ENCODE results near the gene HMOX2. TPM values are rescaled to one million over a fixed set of nuclear protein-coding genes. Genes with fewer than 3 reads are reported as not detected.
A peak's percentile ranks its signal among the peaks of the same experiment; 100 is the strongest.

HMOX2 gene
- total RNA-seq, 1 donor from 2014 or later = 75.2 TPM

DNA sequence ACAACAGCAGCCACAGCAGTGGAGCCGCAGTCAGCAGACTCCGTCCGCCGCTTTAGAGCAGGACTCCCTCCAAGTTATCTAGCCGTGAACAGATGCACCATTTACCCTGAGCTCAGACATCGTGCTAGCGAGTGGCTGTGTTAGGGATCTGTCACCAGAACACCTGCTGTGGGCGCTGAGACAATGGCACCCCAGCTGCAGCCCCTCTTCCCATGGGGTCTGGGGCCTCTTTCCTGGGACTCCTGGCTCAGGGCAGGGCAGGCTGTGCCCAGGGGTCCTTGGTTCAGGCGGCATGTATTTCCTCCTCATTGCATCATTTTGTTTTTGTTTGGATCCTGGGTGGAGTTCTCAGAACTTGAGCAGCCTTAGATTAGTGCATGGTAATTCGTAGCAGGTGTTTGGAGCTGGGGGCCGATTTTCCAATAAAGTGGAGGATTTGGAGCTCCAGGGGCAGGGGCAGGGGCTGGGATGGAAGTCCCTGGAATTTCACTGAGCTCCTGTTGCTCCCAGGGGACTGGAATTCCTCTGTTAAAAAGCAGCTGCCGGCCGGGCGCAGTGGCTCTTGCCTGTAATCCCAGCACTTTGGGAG lies 25.2 kb upstream of the HMOX2 start:
- no peaks in the 10 kb centered on the region for H3K4me1 Mint-ChIP-seq (ENCODE audit: low read depth)
- intact Hi-C loops (cut with micrococcal nuclease) = no loop called here
- H3K36me3 Mint-ChIP-seq (ENCODE audit: low read depth) = peaks cover 62% of the 10 kb centered on the region

DNA sequence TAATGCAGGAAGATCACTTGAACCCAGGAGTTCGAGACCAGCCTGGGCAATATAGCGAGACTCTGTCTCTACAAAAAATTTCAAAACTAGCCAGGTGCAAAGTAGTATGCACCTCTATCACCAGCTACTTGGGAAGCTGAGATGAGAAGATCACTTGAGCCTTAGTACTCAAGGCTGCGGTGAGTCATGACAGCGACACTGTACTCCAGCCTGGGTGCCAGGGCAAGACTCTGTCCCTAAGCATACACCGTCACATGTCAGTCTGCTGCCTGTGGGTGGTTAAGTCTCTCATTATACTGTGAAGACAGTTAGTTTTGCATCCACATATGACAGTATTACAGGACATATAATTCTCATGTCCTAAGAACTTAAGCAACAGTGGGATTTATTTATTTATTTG lies 23.5 kb upstream of the HMOX2 start:
- H3K9me3 Mint-ChIP-seq = no peaks in the 10 kb centered on the region
- intact Hi-C loops (cut with micrococcal nuclease) = no loop called here
- peaks cover 58% of the 10 kb centered on the region for H3K36me3 Mint-ChIP-seq (ENCODE audit: low read depth)

More for the DNA sequence above, 25.2 kb upstream of the HMOX2 start:
- no peaks in the 10 kb centered on the region for H3K9me3 Mint-ChIP-seq
- H3K27me3 Mint-ChIP-seq (ENCODE audit: low read depth) = no peaks in the 10 kb centered on the region
- H3K4me3 Mint-ChIP-seq (ENCODE audit: low read depth) = no peak overlapping the region
- no peak overlapping the region for H3K27ac Mint-ChIP-seq
- DNase-seq (ENCODE audit: low spot score) = no peak

GRCh38 chr16:4454623-4455022 lies 21.6 kb upstream of the HMOX2 start:
- H3K27ac Mint-ChIP-seq = no peak overlapping the region
- H3K4me1 Mint-ChIP-seq (ENCODE audit: low read depth) = peaks cover 7% of the 10 kb centered on the region
- intact Hi-C loops (cut with micrococcal nuclease) = no loop called here
- no peaks in the 10 kb centered on the region for H3K9me3 Mint-ChIP-seq
- DNase-seq (ENCODE audit: low spot score) = no peak
- no peak overlapping the region for H3K4me3 Mint-ChIP-seq (ENCODE audit: low read depth)
- H3K36me3 Mint-ChIP-seq (ENCODE audit: low read depth) = peaks cover 62% of the 10 kb centered on the region
- no peaks in the 10 kb centered on the region for H3K27me3 Mint-ChIP-seq (ENCODE audit: low read depth)

More for the DNA sequence above, 23.5 kb upstream of the HMOX2 start:
- H3K4me1 Mint-ChIP-seq (ENCODE audit: low read depth) = no peaks in the 10 kb centered on the region
- H3K27ac Mint-ChIP-seq = no peak overlapping the region
- no peaks in the 10 kb centered on the region for H3K27me3 Mint-ChIP-seq (ENCODE audit: low read depth)
- DNase-seq (ENCODE audit: low spot score) = no peak
- no peak overlapping the region for H3K4me3 Mint-ChIP-seq (ENCODE audit: low read depth)

- no peak overlapping the region for H3K27ac Mint-ChIP-seq
- intact Hi-C loops (cut with micrococcal nuclease) = no loop called here
Measured at GRCh38 chr16:4455081-4455480, 21.1 kb upstream of the HMOX2 start.

DNA sequence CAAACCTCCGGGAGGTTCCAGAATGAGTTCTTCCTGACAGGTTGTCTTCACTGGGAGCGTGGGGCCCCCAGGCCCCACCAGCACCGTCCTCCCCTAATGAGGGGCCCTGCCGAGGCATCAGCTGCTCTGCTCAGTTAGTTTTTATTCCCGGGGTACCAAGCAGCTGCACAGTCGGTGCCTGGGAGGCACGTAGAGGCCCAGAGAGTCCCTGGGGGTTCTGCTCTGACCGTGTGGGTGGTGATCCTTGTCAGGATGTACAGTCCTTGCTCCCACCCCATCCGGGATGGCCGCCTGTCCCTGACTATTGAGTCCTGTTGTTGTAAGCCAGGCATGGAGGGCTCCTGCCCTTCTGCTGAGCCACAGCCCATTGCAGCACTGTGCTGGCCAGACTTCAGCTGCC lies 20.2 kb upstream of the HMOX2 start:
- H3K27me3 Mint-ChIP-seq (ENCODE audit: low read depth) = no peaks in the 10 kb centered on the region
- H3K4me1 Mint-ChIP-seq (ENCODE audit: low read depth) = peaks cover 8% of the 10 kb centered on the region
- intact Hi-C loops (cut with micrococcal nuclease) = no loop called here
- no peaks in the 10 kb centered on the region for H3K9me3 Mint-ChIP-seq
- H3K4me3 Mint-ChIP-seq (ENCODE audit: low read depth) = no peak overlapping the region
- no peak overlapping the region for H3K27ac Mint-ChIP-seq
- DNase-seq (ENCODE audit: low spot score) = no peak
- peaks cover 56% of the 10 kb centered on the region for H3K36me3 Mint-ChIP-seq (ENCODE audit: low read depth)

More at GRCh38 chr16:4455081-4455480, 21.1 kb upstream of the HMOX2 start:
- no peak overlapping the region for H3K4me3 Mint-ChIP-seq (ENCODE audit: low read depth)
- peaks cover 61% of the 10 kb centered on the region for H3K36me3 Mint-ChIP-seq (ENCODE audit: low read depth)
- no peaks in the 10 kb centered on the region for H3K9me3 Mint-ChIP-seq
- DNase-seq (ENCODE audit: low spot score) = no peak
- no peaks in the 10 kb centered on the region for H3K27me3 Mint-ChIP-seq (ENCODE audit: low read depth)
- H3K4me1 Mint-ChIP-seq (ENCODE audit: low read depth) = peaks cover 7% of the 10 kb centered on the region

DNA sequence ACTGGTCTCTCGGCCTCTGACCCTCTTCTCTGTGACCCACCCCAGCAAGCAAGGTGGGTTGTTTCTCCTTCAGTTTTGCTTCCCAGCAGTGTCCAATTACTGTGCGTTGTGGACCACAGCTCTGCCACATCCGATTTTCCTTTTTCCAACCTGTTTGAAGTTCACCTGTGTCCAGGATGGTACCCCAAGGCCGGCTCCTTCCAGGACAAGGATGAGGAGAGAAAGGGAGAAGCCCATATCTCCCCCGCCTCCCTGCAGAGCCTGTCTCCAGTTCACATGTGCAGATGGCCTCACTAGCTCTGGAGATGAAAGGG lies 15.3 kb upstream of the HMOX2 start:
- intact Hi-C loops (cut with micrococcal nuclease) = no loop called here
- no peak for DNase-seq (ENCODE audit: low spot score)
- peak overlapping the region; percentile 47 for H3K27ac Mint-ChIP-seq
- H3K4me3 Mint-ChIP-seq (ENCODE audit: low read depth) = no peak overlapping the region
- no peaks in the 10 kb centered on the region for H3K9me3 Mint-ChIP-seq
- peaks cover 11% of the 10 kb centered on the region for H3K4me1 Mint-ChIP-seq (ENCODE audit: low read depth)
- H3K36me3 Mint-ChIP-seq (ENCODE audit: low read depth) = peaks cover 46% of the 10 kb centered on the region
- no peaks in the 10 kb centered on the region for H3K27me3 Mint-ChIP-seq (ENCODE audit: low read depth)

DNA sequence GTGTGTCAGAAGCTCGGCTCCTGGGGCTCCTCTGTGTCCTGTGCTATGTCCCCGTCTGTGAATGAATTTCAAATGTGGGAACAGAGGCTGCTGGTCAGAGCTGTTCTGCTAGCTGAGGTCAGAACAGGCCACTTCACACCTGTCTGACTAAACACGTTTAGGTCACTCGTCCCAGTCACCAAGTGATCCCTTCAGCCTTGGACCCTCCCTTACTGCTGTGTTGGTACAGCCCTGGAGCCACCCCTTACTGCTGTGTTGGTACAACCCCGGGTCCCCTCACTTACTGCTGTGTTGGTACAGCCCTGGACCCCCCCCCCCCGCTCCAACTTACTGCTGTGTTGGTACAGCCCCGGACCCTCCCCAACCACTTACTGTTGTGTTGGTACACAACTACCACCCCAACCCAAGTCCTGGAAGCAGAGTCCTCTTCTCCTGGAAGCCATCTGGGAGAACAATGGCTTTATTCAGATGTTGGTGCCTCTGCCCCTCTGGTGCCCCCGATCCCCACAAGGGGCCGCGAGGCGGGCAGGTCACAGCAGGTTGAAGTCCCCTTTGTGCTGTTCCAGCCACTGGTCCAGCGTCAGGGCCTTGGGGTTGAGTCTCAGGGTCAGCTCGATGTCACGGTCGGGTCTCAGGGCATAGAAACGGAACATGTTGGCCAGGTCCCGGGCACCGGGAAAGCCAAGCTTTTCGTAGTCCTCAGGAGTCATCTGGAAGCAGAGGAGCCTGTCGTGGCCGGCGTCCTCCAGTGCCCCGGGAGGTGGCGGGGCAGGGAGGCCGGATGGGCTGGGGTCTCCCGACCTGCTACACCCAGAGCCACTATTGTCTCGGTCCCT lies 14.7 kb upstream of the HMOX2 start:
- intact Hi-C loops (cut with micrococcal nuclease) = no loop called here
- H3K9me3 Mint-ChIP-seq = no peaks in the 10 kb centered on the region
- no peak overlapping the region for H3K4me3 Mint-ChIP-seq (ENCODE audit: low read depth)
- no peaks in the 10 kb centered on the region for H3K27me3 Mint-ChIP-seq (ENCODE audit: low read depth)
- peak overlapping the region; percentile 47 for H3K27ac Mint-ChIP-seq
- peaks cover 48% of the 10 kb centered on the region for H3K36me3 Mint-ChIP-seq (ENCODE audit: low read depth)
- peaks cover 14% of the 10 kb centered on the region for H3K4me1 Mint-ChIP-seq (ENCODE audit: low read depth)
- no peak for DNase-seq (ENCODE audit: low spot score)

GRCh38 chr16:4463522-4464163 lies 12.6 kb upstream of the HMOX2 start:
- intact Hi-C loops (cut with micrococcal nuclease) = no loop called here
- DNase-seq (ENCODE audit: low spot score) = no peak

GRCh38 chr16:4465977-4466779 lies 10.0 kb upstream of the HMOX2 start:
- DNase-seq (ENCODE audit: low spot score) = no peak
- Mint-ChIP-seq H3K4me3 (ENCODE audit: low read depth) (no peak overlapping the region), H3K27me3 (ENCODE audit: low read depth) (no peaks in the 10 kb centered on the region)

More at GRCh38 chr16:4463522-4464163, 12.6 kb upstream of the HMOX2 start:
- Mint-ChIP-seq H3K4me1 (ENCODE audit: low read depth) (peaks cover 14% of the 10 kb centered on the region), H3K36me3 (ENCODE audit: low read depth) (peaks cover 44% of the 10 kb centered on the region), H3K27me3 (ENCODE audit: low read depth) (no peaks in the 10 kb centered on the region), H3K4me3 (ENCODE audit: low read depth) (no peak overlapping the region), H3K9me3 (no peaks in the 10 kb centered on the region), H3K27ac (no peak overlapping the region)

GRCh38 chr16:4467916-4468315 lies 8.3 kb upstream of the HMOX2 start:
- no peak overlapping the region for H3K27ac Mint-ChIP-seq
- no peaks in the 10 kb centered on the region for H3K9me3 Mint-ChIP-seq
- DNase-seq (ENCODE audit: low spot score) = no peak
- H3K36me3 Mint-ChIP-seq (ENCODE audit: low read depth) = peaks cover 34% of the 10 kb centered on the region
- H3K4me1 Mint-ChIP-seq (ENCODE audit: low read depth) = peaks cover 5% of the 10 kb centered on the region
- no peak overlapping the region for H3K4me3 Mint-ChIP-seq (ENCODE audit: low read depth)
- H3K27me3 Mint-ChIP-seq (ENCODE audit: low read depth) = no peaks in the 10 kb centered on the region
- intact Hi-C loops (cut with micrococcal nuclease) = no loop called here

More at GRCh38 chr16:4465977-4466779, 10.0 kb upstream of the HMOX2 start:
- H3K4me1 Mint-ChIP-seq (ENCODE audit: low read depth) = peaks cover 5% of the 10 kb centered on the region
- intact Hi-C loops (cut with micrococcal nuclease) = no loop called here
- H3K27ac Mint-ChIP-seq = peak overlapping the region; percentile 42
- no peaks in the 10 kb centered on the region for H3K9me3 Mint-ChIP-seq
- H3K36me3 Mint-ChIP-seq (ENCODE audit: low read depth) = peaks cover 31% of the 10 kb centered on the region

GRCh38 chr16:4468972-4469371 lies 7.2 kb upstream of the HMOX2 start:
- no peaks in the 10 kb centered on the region for H3K9me3 Mint-ChIP-seq
- no peak overlapping the region for H3K27ac Mint-ChIP-seq
- H3K4me3 Mint-ChIP-seq (ENCODE audit: low read depth) = no peak overlapping the region
- H3K27me3 Mint-ChIP-seq (ENCODE audit: low read depth) = no peaks in the 10 kb centered on the region
- intact Hi-C loops (cut with micrococcal nuclease) = no loop called here
- no peak for DNase-seq (ENCODE audit: low spot score)
- peaks cover 30% of the 10 kb centered on the region for H3K36me3 Mint-ChIP-seq (ENCODE audit: low read depth)
- peaks cover 7% of the 10 kb centered on the region for H3K4me1 Mint-ChIP-seq (ENCODE audit: low read depth)

DNA sequence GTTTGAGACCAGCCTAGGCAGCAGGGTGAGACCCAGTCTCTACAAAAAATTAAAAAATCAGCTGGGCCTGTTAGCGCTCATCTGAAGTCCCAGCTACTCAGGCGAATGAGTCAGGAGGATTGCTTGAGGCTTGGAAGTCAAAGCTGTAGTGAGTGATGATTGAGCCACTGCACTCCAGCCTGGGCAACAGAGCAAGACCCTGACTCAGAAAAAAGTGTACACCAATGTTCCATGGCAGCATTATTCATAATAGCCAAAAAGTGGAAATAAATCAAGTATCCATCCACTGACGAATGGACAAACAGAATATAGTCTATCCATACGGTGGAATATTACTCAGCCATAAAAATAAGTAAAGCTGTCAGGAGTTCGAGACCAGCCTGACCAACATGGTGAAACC lies 4.3 kb upstream of the HMOX2 start:
- no peak overlapping the region for H3K4me3 Mint-ChIP-seq (ENCODE audit: low read depth)
- H3K27me3 Mint-ChIP-seq (ENCODE audit: low read depth) = no peaks in the 10 kb centered on the region
- H3K36me3 Mint-ChIP-seq (ENCODE audit: low read depth) = peaks cover 13% of the 10 kb centered on the region
- no peak for DNase-seq (ENCODE audit: low spot score)
- intact Hi-C loops (cut with micrococcal nuclease) = no loop called here
- peaks cover 7% of the 10 kb centered on the region for H3K4me1 Mint-ChIP-seq (ENCODE audit: low read depth)
- H3K27ac Mint-ChIP-seq = no peak overlapping the region
- H3K9me3 Mint-ChIP-seq = no peaks in the 10 kb centered on the region
